Brain microvascular endothelial cell (primary cell): ENCODE data around the gene AAMP.

ENCODE experiments used
- DNase-seq: peaks from one replicate; pipeline ENCODE4 v3.0.0-alpha.2; 2020
- H3K27ac ChIP-seq: fragments of 250-450 bp; sonication (Bioruptor Pico); 2 replicates; pipeline ENCODE4 v1.5.1; 2020; ENCODE audit warnings: mild to moderate bottlenecking, moderate library complexity
- H3K27me3 ChIP-seq: fragments of 250-450 bp; sonication (Bioruptor Pico); replicated peaks from 2 replicates; pipeline ENCODE4 v1.5.1; 2020; ENCODE audit warnings: mild to moderate bottlenecking
- H3K36me3 ChIP-seq: fragments of 250-450 bp; sonication (Bioruptor Pico); replicated peaks from 2 replicates; pipeline ENCODE4 v1.5.1; 2020; ENCODE audit warnings: mild to moderate bottlenecking
- H3K4me3 ChIP-seq: 2 replicates; pipeline ENCODE4 v1.5.1; 2011; ENCODE audit warnings: low read depth, mild to moderate bottlenecking, control low read depth, low read length, moderate library complexity
- in situ Hi-C: cut with HindIII; loops from 2 replicates; pipeline ENCODE4 v1.10.0; 2017; ENCODE audit warnings: low sequenced_read_pairs, low pct_ligation_motif_present
- TF ChIP-seq, protein P1 (sequence below): IDR thresholded peaks from 2 replicates; pipeline ENCODE4 v1.5.1; 2011; ENCODE audit warnings: low read depth, mild to moderate bottlenecking, moderate library complexity, low read length, control low read depth, inconsistent platforms; ENCODE audit errors: missing control alignments

The AAMP gene

DNA sequence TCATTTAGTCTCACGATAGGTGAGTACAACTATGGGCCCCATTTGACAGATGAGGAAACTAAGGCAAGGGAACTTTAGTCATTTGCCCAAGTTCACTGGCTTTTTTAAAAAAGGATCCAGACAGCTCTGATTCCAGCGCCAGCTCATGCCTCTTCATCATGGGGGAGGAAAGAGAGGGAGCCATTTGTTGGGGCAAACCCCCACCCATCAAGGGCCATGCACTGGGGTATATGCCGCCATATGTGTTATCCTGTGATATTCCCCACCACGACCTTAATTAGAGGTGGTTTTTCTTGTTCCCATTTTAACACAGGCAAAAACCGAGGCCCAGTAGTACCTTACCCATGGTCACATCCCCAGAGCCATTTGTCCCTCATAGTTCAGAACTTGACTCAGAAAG lies 9.8 kb downstream of the AAMP start:
- no peak for DNase-seq
- no peak overlapping the region for H3K4me3 ChIP-seq
- H3K27ac ChIP-seq, result no peak overlapping the region
- TF ChIP-seq, protein P1, sequence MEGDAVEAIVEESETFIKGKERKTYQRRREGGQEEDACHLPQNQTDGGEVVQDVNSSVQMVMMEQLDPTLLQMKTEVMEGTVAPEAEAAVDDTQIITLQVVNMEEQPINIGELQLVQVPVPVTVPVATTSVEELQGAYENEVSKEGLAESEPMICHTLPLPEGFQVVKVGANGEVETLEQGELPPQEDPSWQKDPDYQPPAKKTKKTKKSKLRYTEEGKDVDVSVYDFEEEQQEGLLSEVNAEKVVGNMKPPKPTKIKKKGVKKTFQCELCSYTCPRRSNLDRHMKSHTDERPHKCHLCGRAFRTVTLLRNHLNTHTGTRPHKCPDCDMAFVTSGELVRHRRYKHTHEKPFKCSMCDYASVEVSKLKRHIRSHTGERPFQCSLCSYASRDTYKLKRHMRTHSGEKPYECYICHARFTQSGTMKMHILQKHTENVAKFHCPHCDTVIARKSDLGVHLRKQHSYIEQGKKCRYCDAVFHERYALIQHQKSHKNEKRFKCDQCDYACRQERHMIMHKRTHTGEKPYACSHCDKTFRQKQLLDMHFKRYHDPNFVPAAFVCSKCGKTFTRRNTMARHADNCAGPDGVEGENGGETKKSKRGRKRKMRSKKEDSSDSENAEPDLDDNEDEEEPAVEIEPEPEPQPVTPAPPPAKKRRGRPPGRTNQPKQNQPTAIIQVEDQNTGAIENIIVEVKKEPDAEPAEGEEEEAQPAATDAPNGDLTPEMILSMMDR, result no peak
- H3K27me3 ChIP-seq, result no peaks in the 10 kb centered on the region
- in situ Hi-C loops, result no loop called here
- H3K36me3 ChIP-seq, result peaks cover 30% of the 10 kb centered on the region

DNA sequence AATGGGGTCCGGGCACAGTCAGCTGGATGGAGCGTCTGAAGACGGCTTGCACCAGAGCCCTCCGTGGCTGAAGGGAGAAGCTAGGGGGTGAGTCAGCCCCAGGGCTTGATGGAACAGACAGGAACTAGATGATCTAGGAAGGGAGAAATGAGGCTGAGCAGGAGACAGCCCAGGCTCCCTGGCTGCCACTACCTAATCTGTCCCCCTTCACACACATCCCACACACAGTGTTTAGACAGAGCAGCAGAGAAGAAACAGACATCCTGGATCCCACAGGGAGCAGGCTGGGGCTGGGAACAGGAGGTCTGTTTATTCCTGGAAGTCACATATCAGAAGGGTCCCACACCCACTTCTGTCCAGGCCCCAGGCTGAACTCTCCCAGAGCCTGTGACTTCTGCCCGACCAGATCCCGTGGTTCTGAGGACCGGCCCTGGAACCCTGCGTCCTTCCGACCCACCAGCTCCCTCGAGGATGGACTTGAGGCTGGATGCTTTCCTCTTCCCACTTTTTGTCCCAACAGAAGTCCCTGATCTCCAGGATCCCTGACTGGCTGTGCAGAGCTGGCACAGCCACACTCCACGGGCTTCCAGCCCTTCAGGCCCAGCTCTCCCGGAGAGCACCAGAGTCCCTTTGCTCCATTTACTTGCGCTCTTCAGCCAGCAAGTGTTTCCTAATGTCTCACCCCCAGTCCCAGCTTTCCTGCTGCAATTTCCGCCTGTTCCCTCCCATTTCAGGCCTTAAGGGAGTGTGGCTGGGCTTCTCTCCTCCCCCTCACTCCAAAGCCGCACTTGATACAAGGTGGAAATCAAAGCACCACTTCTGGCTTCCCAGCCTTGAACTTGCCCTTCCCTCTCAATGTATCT lies 10.6 kb downstream of the AAMP start:
- peak overlapping the region; percentile 42 for H3K27ac ChIP-seq
- DNase-seq, result peak; percentile 81

DNA sequence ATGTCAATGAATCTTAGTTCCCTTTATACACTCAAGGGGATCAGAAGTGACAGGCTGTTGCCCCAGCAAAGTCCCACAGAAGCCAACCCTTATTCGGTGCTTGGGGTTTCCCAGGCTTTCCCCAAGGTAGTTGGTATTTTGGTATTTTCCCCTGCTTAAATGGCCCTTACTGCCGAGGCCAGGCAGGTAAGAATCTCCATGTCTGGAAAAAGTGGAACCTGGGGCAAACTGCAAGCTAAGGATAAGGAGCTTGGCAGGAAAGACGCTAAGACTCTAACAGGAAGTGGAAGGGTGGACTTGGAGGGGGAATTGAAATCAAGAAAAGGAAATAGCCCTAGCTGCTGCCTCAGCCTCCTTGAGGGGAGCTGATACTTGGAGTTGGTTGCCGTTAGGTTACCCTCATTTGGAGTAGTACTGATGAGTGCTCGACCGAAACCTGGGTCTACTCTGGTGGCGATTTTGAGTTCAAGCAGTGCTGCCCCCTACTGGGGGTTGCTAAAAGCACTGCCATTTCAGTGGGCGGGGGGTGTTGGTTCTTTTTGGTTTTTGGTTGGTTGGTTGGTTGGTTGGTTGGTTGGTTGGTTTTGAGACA lies 12.5 kb downstream of the AAMP start:
- in situ Hi-C loops, result no loop called here
- Histone ChIP-seq H3K27me3 (no peaks in the 10 kb centered on the region), H3K4me3 (no peak overlapping the region), H3K27ac (no peak overlapping the region), H3K36me3 (peaks cover 43% of the 10 kb centered on the region)
- TF ChIP-seq, protein P1, result peak; percentile 79
- DNase-seq, result no peak

More for the DNA sequence above, 10.6 kb downstream of the AAMP start:
- TF ChIP-seq, protein P1, result peak; percentile 1
- in situ Hi-C loops, result no loop called here
- peaks cover 30% of the 10 kb centered on the region for H3K36me3 ChIP-seq
- no peaks in the 10 kb centered on the region for H3K27me3 ChIP-seq
- H3K4me3 ChIP-seq, result no peak overlapping the region

DNA sequence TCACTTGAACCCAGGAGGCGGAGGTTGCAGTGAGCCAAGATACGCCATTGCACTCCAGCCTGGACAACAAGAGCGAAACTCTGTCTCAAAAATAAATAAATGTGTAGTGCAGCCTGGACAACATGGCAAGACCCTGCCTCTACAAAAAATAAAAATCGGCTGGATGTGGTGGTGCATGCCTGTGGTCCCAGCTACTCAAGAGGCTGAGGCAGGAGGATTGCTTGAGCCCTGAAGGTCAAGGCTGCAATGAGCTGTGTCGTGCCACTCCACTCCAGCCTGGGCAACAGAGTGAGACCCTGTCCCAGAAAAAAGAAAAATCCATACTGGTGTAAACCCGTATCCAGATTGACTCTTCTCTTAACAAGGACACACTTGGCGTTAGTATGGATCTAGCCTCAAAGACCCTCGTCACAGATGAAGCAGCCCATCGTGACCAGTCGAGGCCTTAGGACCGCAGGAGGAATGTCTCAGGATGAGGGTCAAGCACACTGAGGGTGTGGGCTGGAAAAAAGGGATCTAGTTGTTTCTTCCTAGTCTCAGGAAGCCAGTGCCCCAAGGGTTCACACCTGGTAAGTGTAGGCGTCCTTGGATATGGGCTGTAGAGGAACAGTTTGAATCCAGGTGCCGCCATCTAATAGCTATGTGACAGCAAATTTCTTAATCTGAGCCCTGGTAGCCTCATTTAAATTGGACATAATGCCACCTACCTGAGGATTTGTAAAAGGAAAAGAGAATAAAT lies 13.2 kb downstream of the AAMP start:
- Histone ChIP-seq H3K27ac (no peak overlapping the region), H3K36me3 (peaks cover 50% of the 10 kb centered on the region), H3K4me3 (no peak overlapping the region), H3K27me3 (no peaks in the 10 kb centered on the region)
- TF ChIP-seq, protein P1, result no peak
- in situ Hi-C loops, result no loop called here
- DNase-seq, result no peak

DNA sequence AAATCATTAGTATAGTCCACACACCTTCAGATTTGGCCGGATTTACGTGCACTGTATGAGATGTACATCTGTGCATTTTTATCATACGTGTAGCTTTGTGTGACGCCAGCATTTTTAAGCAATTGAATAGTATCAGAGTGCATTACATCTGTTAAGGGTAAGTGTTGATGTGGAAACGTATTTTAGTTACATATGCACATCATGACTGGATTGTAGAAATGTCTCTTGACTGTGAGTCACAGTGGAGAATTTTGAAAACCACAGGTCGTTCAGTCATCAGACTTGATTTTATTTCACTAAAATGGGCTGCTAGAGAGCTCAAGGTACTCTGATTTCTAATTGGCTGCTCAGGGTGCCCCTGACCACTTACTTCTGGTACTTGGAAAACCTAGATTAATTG lies 14.5 kb downstream of the AAMP start:
- TF ChIP-seq, protein P1, result no peak
- DNase-seq, result peak; percentile 37
- in situ Hi-C loops, result no loop called here
- H3K4me3 ChIP-seq, result no peak overlapping the region
- H3K36me3 ChIP-seq, result peaks cover 64% of the 10 kb centered on the region
- H3K27ac ChIP-seq, result peak overlapping the region; percentile 36
- H3K27me3 ChIP-seq, result no peaks in the 10 kb centered on the region
